Hepatocyte (in vitro differentiated cells): Measurements from ENCODE around the gene LHFPL3.

ENCODE experiments used
- EZH2 ChIP-seq: fragments of 200-600 bp; sonication (generic); IDR thresholded peaks from 2 replicates; pipeline ENCODE4 v1.6.1; 2016; ENCODE audit warnings: antibody characterized with exemption, mild to moderate bottlenecking, borderline replicate concordance
- EZH2phosphoT487 ChIP-seq: fragments of 200-600 bp; sonication (generic); IDR thresholded peaks from one replicate; pipeline ENCODE4 v1.6.1; 2018; ENCODE audit warnings: antibody characterized with exemption, mild to moderate bottlenecking, low read depth, moderate library complexity; ENCODE audit not compliant: unreplicated experiment, severe bottlenecking
- TF ChIP-seq, protein P1 (sequence below): fragments of 200-600 bp; sonication (generic); IDR thresholded peaks from 2 replicates; pipeline ENCODE4 v1.5.1; 2016; ENCODE audit warnings: antibody characterized with exemption, mild to moderate bottlenecking; ENCODE audit not compliant: poor library complexity

DNA sequence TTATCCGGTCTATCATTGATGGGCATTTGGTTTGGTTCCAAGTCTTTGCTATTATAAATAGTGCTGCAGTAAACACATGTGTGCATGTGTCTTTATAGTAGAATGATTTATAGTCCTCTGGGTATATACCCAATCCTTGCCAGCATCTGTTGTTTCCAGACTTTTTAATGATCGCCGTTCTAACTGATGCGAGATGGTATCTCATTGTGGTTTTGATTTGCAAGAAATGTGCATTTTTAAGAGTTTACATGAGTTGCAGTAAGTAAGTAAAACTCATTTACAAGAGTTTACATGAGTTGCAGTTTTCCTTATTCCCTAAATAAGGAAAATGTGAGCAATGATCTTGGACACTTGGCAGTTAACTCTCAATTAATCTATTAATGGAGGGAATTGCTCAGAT is 312.1 kb downstream of the LHFPL3 start:
- TF ChIP-seq, protein P1, sequence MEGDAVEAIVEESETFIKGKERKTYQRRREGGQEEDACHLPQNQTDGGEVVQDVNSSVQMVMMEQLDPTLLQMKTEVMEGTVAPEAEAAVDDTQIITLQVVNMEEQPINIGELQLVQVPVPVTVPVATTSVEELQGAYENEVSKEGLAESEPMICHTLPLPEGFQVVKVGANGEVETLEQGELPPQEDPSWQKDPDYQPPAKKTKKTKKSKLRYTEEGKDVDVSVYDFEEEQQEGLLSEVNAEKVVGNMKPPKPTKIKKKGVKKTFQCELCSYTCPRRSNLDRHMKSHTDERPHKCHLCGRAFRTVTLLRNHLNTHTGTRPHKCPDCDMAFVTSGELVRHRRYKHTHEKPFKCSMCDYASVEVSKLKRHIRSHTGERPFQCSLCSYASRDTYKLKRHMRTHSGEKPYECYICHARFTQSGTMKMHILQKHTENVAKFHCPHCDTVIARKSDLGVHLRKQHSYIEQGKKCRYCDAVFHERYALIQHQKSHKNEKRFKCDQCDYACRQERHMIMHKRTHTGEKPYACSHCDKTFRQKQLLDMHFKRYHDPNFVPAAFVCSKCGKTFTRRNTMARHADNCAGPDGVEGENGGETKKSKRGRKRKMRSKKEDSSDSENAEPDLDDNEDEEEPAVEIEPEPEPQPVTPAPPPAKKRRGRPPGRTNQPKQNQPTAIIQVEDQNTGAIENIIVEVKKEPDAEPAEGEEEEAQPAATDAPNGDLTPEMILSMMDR: no peak
- TF ChIP-seq EZH2 (no peak), EZH2phosphoT487 (no peak)
